NCI-H2227 treated with DMSO at 0.1 percent for 48 hours (cell line): ENCODE measurements around the gene THRAP3.
"Not testable (repeated sequence)": the region's sequence is repeated elsewhere in the genome, so short reads cannot be mapped to it uniquely, and the experiment has no call there.

ENCODE experiments used
- DNase-seq: peaks from one replicate; lab custom pipeline; 2025; lab: John Stamatoyannopoulos, UW

THRAP3 gene

GRCh38 chr1:36223996-36224536 is at the start of gene THRAP3:
THRAP3 (plus strand) TSS chr1:36224443; CDS start chr1:36282564, 58,121 bp downstream.
- DNase-seq, result peak; percentile 98

GRCh38 chr1:36174713-36175112 is 49.5 kb upstream of the THRAP3 start:
- DNase-seq, result no peak

- no peak for DNase-seq
Observed at GRCh38 chr1:36175137-36176095, 48.8 kb upstream of the THRAP3 start.

- no peak for DNase-seq
Observed at GRCh38 chr1:36176106-36176949, 47.9 kb upstream of the THRAP3 start.

GRCh38 chr1:36177589-36178431 is 46.4 kb upstream of the THRAP3 start:
- no peak for DNase-seq

GRCh38 chr1:36178471-36179219 is 45.6 kb upstream of the THRAP3 start:
- DNase-seq, result no peak

GRCh38 chr1:36179220-36179600 is 45.0 kb upstream of the THRAP3 start:
- no peak for DNase-seq

GRCh38 chr1:36182734-36183133 is 41.5 kb upstream of the THRAP3 start:
- DNase-seq, result no peak

GRCh38 chr1:36183309-36183856 is 40.9 kb upstream of the THRAP3 start:
- no peak for DNase-seq

- DNase-seq, result peak; percentile 82
Observed at GRCh38 chr1:36187800-36188593, 36.2 kb upstream of the THRAP3 start.

GRCh38 chr1:36196805-36197204 is 27.4 kb upstream of the THRAP3 start:
- DNase-seq, result not testable (repeated sequence)

GRCh38 chr1:36198641-36199040 is 25.6 kb upstream of the THRAP3 start:
- no peak for DNase-seq

GRCh38 chr1:36199934-36200741 is 24.1 kb upstream of the THRAP3 start:
- no peak for DNase-seq

GRCh38 chr1:36203027-36203553 is 21.2 kb upstream of the THRAP3 start:
- DNase-seq, result no peak

GRCh38 chr1:36203554-36204346 is 20.5 kb upstream of the THRAP3 start:
- no peak for DNase-seq

GRCh38 chr1:36204347-36204909 is 19.8 kb upstream of the THRAP3 start:
- DNase-seq, result no peak

GRCh38 chr1:36206323-36206858 is 17.9 kb upstream of the THRAP3 start:
- no peak for DNase-seq
